HG03342 (cell line): ENCODE measurements around the gene MTIF2.
"Not testable (repeated sequence)": the region's sequence is repeated elsewhere in the genome, so short reads cannot be mapped to it uniquely, and the experiment has no call there.

ENCODE experiments used
- ATAC-seq: cut with Tn5 transposase; IDR thresholded peaks from one replicate; pipeline ENCODE4 v1.9.1; 2021; ENCODE audit warnings: mild to moderate bottlenecking, moderate library complexity; ENCODE audit not compliant: unreplicated experiment

Gene MTIF2

DNA sequence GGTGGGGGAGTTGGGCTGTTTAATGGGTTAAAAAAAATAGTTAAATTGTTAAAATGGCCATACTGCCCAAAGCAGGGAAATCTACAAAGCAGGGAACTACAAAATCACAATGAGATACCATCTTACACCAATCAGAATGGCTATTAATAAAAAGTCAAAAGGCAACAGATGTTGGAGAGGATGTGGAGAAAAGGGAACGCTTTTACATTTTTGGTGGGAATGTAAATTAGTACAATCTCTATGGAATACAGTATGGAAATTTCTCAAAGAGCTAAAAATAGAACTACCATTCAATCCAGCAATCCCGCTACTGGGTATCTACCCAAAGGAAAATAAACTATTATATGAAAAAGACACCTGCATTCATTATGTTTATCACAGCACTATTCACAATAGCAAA is 64.1 kb downstream of the MTIF2 start:
- no peak for ATAC-seq

DNA sequence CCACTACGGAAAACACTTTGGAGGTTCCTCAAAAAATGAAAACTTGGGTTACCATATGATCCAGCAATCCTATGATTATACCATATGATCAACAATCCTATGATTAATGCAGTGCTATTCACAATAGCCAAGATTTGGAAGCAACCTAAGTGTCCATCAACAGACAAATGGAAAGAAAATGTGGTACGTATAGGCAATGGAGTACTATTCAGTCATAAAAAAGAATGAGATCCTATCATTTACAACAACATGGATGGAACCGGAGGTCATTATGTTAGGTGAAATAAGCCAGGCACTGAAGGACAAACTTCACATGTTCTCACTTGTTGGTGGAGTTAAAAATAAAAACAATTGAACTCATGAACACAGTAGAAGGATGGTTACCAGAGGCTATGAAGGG is 64.5 kb downstream of the MTIF2 start:
- no peak for ATAC-seq

DNA sequence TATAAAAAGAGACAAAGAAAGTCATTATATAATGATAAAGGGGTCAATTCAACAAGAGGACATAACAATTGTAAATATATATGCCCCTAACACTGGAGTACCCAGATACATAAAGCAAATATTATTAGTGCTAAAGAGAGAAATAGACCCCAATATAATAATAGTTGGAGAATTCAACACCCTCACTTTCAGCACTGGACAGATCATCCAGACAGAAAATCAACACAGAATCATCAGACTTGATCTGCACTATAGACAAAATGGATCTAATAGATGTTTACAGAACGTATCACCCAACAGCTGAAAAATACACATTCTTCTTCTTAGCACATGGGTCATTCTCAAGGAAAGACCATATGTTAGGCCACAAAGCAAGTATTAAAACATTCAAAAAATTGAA is 68.6 kb downstream of the MTIF2 start:
- no peak for ATAC-seq

DNA sequence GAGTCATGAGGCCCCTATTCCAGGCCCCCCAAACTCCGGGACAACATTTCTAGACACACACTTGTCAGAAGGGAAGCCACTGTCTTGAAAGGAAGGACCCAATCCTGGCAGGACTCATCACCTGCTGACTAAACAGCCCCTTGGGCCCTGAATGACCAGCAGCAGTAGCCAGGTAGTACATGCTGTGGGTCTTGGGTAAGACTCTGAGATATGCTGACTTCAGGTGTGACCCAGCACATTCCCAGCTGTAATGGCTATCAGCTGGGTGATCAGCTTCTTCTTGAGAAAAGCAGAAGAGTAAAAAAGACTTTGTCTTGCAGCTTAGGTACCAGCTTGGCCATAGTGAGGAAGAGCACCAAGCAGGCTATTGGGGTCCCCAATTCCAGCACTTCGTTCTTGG is 72.5 kb downstream of the MTIF2 start:
- no peak for ATAC-seq

DNA sequence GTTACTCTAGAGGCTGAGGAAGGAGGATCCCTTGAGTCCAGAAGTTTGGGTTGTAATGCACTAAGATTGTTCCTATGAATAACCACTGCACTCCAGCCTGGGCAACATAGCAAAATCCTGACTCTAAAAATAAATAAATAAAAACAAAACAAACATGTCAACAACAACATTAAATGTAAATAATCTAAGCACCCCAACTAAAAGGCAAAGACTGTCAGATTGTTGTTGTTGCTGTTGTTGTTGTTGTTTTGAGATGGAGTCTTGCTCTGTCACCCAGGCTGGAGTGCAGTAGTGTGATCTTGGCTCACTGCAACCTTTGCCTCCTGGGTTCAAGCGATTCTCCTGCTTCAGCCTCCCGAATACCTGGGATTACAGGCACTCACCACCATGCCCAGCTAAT is 77.1 kb downstream of the MTIF2 start:
- ATAC-seq, result not testable (repeated sequence)

DNA sequence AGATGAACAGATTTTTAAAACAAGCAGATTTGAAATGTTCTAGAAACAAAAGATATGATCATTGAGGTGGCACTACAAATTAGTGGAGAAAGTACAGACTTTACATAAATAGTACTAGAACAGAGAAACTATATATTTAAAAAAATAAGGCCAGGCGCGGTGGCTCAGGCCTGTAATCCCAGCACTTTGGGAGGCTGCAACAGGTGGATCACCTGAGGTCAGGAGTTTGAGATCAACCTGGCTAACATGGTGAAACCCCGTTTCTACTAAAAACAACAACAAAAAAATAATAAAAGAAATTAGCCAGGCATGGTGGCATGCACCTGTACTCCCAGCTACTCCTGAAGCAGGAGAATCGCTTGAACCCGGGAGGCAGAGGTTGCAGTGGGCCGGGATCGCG is 82.2 kb downstream of the MTIF2 start:
- not testable (repeated sequence) for ATAC-seq
